ENCODE measurements around the gene CENPC. TPM values are rescaled to one million over a fixed set of nuclear protein-coding genes. Genes with fewer than 3 reads are reported as not detected.

CENPC gene
- total RNA-seq, 4 donors from 2014 or later, result 33.2 to 49.4 (median 38.5) TPM

DNA sequence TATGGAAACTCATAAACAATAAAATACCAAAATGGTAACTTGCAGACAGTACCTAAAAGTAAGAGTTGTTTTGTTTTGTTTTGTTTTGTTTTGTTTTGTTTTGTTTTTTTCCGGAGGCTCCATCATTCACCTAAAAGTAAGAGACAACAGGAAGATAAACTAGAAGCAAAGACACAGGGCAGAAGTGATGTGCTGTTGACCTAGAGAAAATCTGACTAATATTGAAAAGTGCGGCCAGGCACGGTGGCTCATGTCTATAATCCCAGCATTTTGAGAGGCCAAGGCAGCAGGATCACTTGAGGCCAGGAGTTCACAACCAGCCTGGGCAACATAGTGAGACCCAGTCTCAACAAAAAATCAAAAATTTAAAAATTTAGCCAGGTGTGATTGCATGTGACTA lies 5.6 kb upstream of the CENPC start:
- Histone ChIP-seq H3K9me3 (no peaks in the 10 kb centered on the region), H3K4me3 (replicated peaks in 1 of 3) (no peak overlapping the region), H3K36me3 (no peaks in the 10 kb centered on the region), H3K27ac (no peak overlapping the region), H3K4me1 (no peaks in the 10 kb centered on the region), H3K27me3 (no peaks in the 10 kb centered on the region)
- DNase-seq, result no peak
- 95 to 96% methylated on average over 3 of the region's 3 CpGs for WGBS, 2 donors
- TF ChIP-seq, protein P1, sequence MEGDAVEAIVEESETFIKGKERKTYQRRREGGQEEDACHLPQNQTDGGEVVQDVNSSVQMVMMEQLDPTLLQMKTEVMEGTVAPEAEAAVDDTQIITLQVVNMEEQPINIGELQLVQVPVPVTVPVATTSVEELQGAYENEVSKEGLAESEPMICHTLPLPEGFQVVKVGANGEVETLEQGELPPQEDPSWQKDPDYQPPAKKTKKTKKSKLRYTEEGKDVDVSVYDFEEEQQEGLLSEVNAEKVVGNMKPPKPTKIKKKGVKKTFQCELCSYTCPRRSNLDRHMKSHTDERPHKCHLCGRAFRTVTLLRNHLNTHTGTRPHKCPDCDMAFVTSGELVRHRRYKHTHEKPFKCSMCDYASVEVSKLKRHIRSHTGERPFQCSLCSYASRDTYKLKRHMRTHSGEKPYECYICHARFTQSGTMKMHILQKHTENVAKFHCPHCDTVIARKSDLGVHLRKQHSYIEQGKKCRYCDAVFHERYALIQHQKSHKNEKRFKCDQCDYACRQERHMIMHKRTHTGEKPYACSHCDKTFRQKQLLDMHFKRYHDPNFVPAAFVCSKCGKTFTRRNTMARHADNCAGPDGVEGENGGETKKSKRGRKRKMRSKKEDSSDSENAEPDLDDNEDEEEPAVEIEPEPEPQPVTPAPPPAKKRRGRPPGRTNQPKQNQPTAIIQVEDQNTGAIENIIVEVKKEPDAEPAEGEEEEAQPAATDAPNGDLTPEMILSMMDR (IDR thresholded peaks at IDR 0.05), result no peak
- no peak for TF ChIP-seq POLR2A (IDR thresholded peaks at IDR 0.05)
- intact Hi-C loops (cut with DNase I), result no loop called here

DNA sequence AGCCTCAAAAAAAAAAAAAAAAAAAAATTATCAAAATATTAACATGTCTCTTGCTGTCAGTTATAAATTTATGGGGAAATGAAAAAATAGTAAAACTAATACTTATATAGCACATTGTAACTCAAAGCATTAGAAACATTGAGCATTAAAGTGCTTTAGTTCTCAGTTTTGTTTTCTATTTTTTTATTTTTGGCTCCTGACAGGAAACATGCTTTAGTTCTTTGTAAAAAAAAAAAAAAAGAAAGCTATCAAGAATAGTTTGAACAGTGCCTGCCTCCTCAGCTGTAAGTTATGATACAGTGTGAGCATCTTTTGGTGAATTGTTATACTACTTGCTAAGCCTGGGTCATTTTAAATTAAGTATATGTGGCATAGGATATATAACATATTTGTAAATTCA lies 5.1 kb upstream of the CENPC start:
- TF ChIP-seq, protein P1 (IDR thresholded peaks at IDR 0.05), result no peak
- intact Hi-C loops (cut with DNase I), result no loop called here
- Histone ChIP-seq H3K27ac (no peak overlapping the region), H3K27me3 (no peaks in the 10 kb centered on the region), H3K36me3 (no peaks in the 10 kb centered on the region), H3K4me1 (no peaks in the 10 kb centered on the region), H3K9me3 (no peaks in the 10 kb centered on the region), H3K4me3 (replicated peaks in 1 of 3) (no peak overlapping the region)
- DNase-seq, result no peak

DNA sequence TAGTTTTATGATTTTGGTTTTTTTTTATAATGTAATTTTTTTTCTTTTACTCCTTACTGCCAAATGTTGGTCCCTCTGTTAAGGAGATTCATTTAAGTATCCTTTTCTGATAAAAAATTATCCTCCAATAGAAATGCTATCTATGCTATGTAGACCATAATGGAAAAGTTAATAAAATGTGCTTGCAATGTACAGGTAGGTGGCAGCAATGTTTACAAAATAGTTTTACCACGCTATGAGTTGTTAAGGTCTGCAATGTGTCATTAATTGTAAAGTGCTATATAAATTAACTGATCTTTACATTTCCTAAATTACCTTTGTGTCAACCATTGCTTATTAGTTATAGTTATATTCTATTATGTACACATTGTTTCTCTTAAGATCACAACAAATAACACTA lies 3.8 kb upstream of the CENPC start:
- H3K4me1 ChIP-seq, result no peaks in the 10 kb centered on the region
- H3K36me3 ChIP-seq, result no peaks in the 10 kb centered on the region
- TF ChIP-seq POLR2A (IDR thresholded peaks at IDR 0.05), result no peak
- TF ChIP-seq, protein P1 (IDR thresholded peaks at IDR 0.05), result no peak
- no peak for DNase-seq
- H3K9me3 ChIP-seq, result no peaks in the 10 kb centered on the region
- WGBS, 2 donors, result 29 to 31% methylated on average over 1 of the region's 1 CpG
- intact Hi-C loops (cut with DNase I), result no loop called here
- no peak overlapping the region for H3K27ac ChIP-seq
- H3K4me3 ChIP-seq (replicated peaks in 1 of 3), result no peak overlapping the region
- no peaks in the 10 kb centered on the region for H3K27me3 ChIP-seq

DNA sequence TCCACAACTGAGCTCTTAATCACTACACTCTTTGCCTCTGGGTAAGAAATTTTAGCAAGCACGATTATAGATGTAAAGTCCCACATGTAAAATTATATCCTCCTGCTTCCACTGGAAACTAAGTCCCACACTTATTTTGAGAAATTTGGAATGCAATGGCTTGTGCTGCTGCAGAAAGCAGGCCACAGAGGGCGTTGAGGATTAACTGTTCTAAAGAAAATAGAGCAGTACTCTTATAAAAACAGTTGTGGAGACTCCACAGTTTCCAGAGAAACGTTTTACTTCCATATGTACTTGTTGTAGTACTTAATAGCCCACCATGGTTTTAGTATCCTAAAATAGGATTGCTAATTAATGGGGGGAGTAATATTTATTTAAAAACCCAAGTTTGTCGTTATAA lies 1.7 kb upstream of the CENPC start:
- H3K4me3 ChIP-seq (replicated peaks in 1 of 3), result no peak overlapping the region
- no peak for TF ChIP-seq POLR2A (IDR thresholded peaks at IDR 0.05)
- TF ChIP-seq, protein P1 (IDR thresholded peaks at IDR 0.05), result no peak
- DNase-seq, result no peak
- no peak overlapping the region for H3K27ac ChIP-seq
- H3K4me1 ChIP-seq, result peaks cover 6 to 10% of the 10 kb centered on the region in 2 donors
- H3K36me3 ChIP-seq, result no peaks in the 10 kb centered on the region
- 45 to 47% methylated on average over 4 of the region's 4 CpGs for WGBS, 2 donors
- H3K9me3 ChIP-seq, result no peaks in the 10 kb centered on the region
- no peaks in the 10 kb centered on the region for H3K27me3 ChIP-seq
- intact Hi-C loops (cut with DNase I), result no loop called here

GRCh38 chr4:67546004-67546356 lies 677 bp upstream of the CENPC start:
- no peaks in the 10 kb centered on the region for H3K27me3 ChIP-seq
- H3K27ac ChIP-seq, result peak overlapping the region; percentile 34 to 92 (median 80)

More at GRCh38 chr4:67546004-67546356, 677 bp upstream of the CENPC start:
- Histone ChIP-seq H3K4me1 (peaks cover 6 to 10% of the 10 kb centered on the region in 2 donors), H3K4me3 (replicated peaks in 1 of 3) (peak overlapping the region in 2 of 3 donors; percentile 49 to 56), H3K9me3 (no peaks in the 10 kb centered on the region), H3K36me3 (no peaks in the 10 kb centered on the region)
- 47 to 52% methylated on average over 4 of the region's 4 CpGs for WGBS, 2 donors
- no peak for TF ChIP-seq POLR2A (IDR thresholded peaks at IDR 0.05)
- TF ChIP-seq, protein P1 (IDR thresholded peaks at IDR 0.05), result no peak
- intact Hi-C loops (cut with DNase I), result no loop called here
- no peak for DNase-seq
